Activated naive CD4-positive, alpha-beta T cell treated with anti-CD3 and anti-CD28 coated beads, Interleukin-2, amount 10 ng/mL, durations not matched to agents 7 days and 5 days (primary cell): ENCODE data around the gene AKAP13.

ENCODE experiments used
- CTCF ChIA-PET: fragments of 350-600 bp; sonication (Branson Sonifier 250); formaldehyde crosslinking; loops from one replicate; lab custom pipeline; 2021; ENCODE audit warnings: antibody characterized with exemption; lab: Charles Lee
- DNase-seq: peaks from one replicate; pipeline ENCODE4 v3.0.0-alpha.2; 2020
- H3K27ac Mint-ChIP-seq: one replicate; pipeline ENCODE4 v1.8.0; 2021; ENCODE audit warnings: mild to moderate bottlenecking, moderate library complexity, mixed read lengths
- H3K27me3 Mint-ChIP-seq: one replicate; pipeline ENCODE4 v1.8.0; 2021; ENCODE audit warnings: mild to moderate bottlenecking, mixed read lengths
- H3K36me3 Mint-ChIP-seq: one replicate; pipeline ENCODE4 v1.8.0; 2021; ENCODE audit warnings: mixed read lengths
- H3K4me1 Mint-ChIP-seq: one replicate; pipeline ENCODE4 v1.8.0; 2021; ENCODE audit warnings: mixed read lengths
- H3K4me3 Mint-ChIP-seq: one replicate; pipeline ENCODE4 v1.8.0; 2021; ENCODE audit warnings: mild to moderate bottlenecking, moderate library complexity, mixed read lengths
- H3K9me3 Mint-ChIP-seq: one replicate; pipeline ENCODE4 v1.8.0; 2021; ENCODE audit warnings: mixed read lengths

AKAP13 gene

GRCh38 chr15:85495544-85495943, 115.1 kb downstream of the AKAP13 start:
- H3K9me3 Mint-ChIP-seq = no peaks in the 10 kb centered on the region
- no peak for DNase-seq
- no peaks in the 10 kb centered on the region for H3K36me3 Mint-ChIP-seq
- H3K27ac Mint-ChIP-seq = no peak overlapping the region
- H3K4me3 Mint-ChIP-seq = no peak overlapping the region
- H3K27me3 Mint-ChIP-seq = no peaks in the 10 kb centered on the region
- H3K4me1 Mint-ChIP-seq = peaks cover 30% of the 10 kb centered on the region
- CTCF ChIA-PET = no interaction called here

- CTCF ChIA-PET = interaction anchor here (0.8 kb wide), 1 partner anchor 12 kb away, joined by 3 read pairs; no protein-coding TSS in a partner anchor
- no peak overlapping the region for H3K27ac Mint-ChIP-seq
- no peak for DNase-seq
- peaks cover 32% of the 10 kb centered on the region for H3K4me1 Mint-ChIP-seq
- no peak overlapping the region for H3K4me3 Mint-ChIP-seq
- no peaks in the 10 kb centered on the region for H3K9me3 Mint-ChIP-seq
- H3K27me3 Mint-ChIP-seq = no peaks in the 10 kb centered on the region
- H3K36me3 Mint-ChIP-seq = no peaks in the 10 kb centered on the region
Measured at GRCh38 chr15:85496151-85496550, 115.7 kb downstream of the AKAP13 start.

- H3K9me3 Mint-ChIP-seq = no peaks in the 10 kb centered on the region
- no peak overlapping the region for H3K4me3 Mint-ChIP-seq
- H3K27me3 Mint-ChIP-seq = no peaks in the 10 kb centered on the region
- CTCF ChIA-PET = interaction anchor here (0.8 to 1.5 kb wide), 2 partner anchors 13 to 201 kb away, joined by 3 read pairs; no protein-coding TSS in a partner anchor
- peaks cover 33% of the 10 kb centered on the region for H3K4me1 Mint-ChIP-seq
- no peak overlapping the region for H3K27ac Mint-ChIP-seq
- no peak for DNase-seq
- no peaks in the 10 kb centered on the region for H3K36me3 Mint-ChIP-seq
Measured at GRCh38 chr15:85496551-85497171, 116.3 kb downstream of the AKAP13 start.

GRCh38 chr15:85497172-85497569, 116.8 kb downstream of the AKAP13 start:
- Mint-ChIP-seq H3K4me3 (no peak overlapping the region), H3K27me3 (no peaks in the 10 kb centered on the region), H3K27ac (no peak overlapping the region), H3K4me1 (peaks cover 35% of the 10 kb centered on the region), H3K36me3 (no peaks in the 10 kb centered on the region), H3K9me3 (no peaks in the 10 kb centered on the region)
- no peak for DNase-seq
- CTCF ChIA-PET = interaction anchor here (0.8 to 1.5 kb wide), 3 partner anchors 9 to 201 kb away, joined by 3 read pairs; no protein-coding TSS in a partner anchor

- peaks cover 40% of the 10 kb centered on the region for H3K4me1 Mint-ChIP-seq
Measured at GRCh38 chr15:85498471-85498870, 118.1 kb downstream of the AKAP13 start.

GRCh38 chr15:85499371-85499887, 119.0 kb downstream of the AKAP13 start:
- Mint-ChIP-seq H3K4me1 (peaks cover 47% of the 10 kb centered on the region), H3K27ac (no peak overlapping the region), H3K27me3 (no peaks in the 10 kb centered on the region), H3K4me3 (no peak overlapping the region), H3K36me3 (no peaks in the 10 kb centered on the region), H3K9me3 (no peaks in the 10 kb centered on the region)
- DNase-seq = no peak
- CTCF ChIA-PET = interaction anchor here (0.6 to 1.9 kb wide), 3 partner anchors 94 to 203 kb away, joined by 3 to 5 read pairs (median 3); no protein-coding TSS in a partner anchor

More at GRCh38 chr15:85498471-85498870, 118.1 kb downstream of the AKAP13 start:
- DNase-seq = no peak
- no peaks in the 10 kb centered on the region for H3K36me3 Mint-ChIP-seq
- no peak overlapping the region for H3K4me3 Mint-ChIP-seq
- no peak overlapping the region for H3K27ac Mint-ChIP-seq
- CTCF ChIA-PET = interaction anchor here (1.1 kb wide), 1 partner anchor 8 kb away, joined by 3 read pairs; no protein-coding TSS in a partner anchor
- no peaks in the 10 kb centered on the region for H3K27me3 Mint-ChIP-seq
- no peaks in the 10 kb centered on the region for H3K9me3 Mint-ChIP-seq

GRCh38 chr15:85500060-85500708, 119.8 kb downstream of the AKAP13 start:
- no peaks in the 10 kb centered on the region for H3K27me3 Mint-ChIP-seq
- peaks cover 53% of the 10 kb centered on the region for H3K4me1 Mint-ChIP-seq
- H3K27ac Mint-ChIP-seq = no peak overlapping the region
- no peak for DNase-seq
- no peaks in the 10 kb centered on the region for H3K9me3 Mint-ChIP-seq
- CTCF ChIA-PET = interaction anchor here (1.1 to 1.9 kb wide), 3 partner anchors 86 to 204 kb away, joined by 3 to 5 read pairs (median 4); no protein-coding TSS in a partner anchor
- no peak overlapping the region for H3K4me3 Mint-ChIP-seq
- no peaks in the 10 kb centered on the region for H3K36me3 Mint-ChIP-seq

- no peak overlapping the region for H3K27ac Mint-ChIP-seq
- peaks cover 53% of the 10 kb centered on the region for H3K4me1 Mint-ChIP-seq
- CTCF ChIA-PET = interaction anchor here (1.1 to 1.9 kb wide), 2 partner anchors 87 to 204 kb away, joined by 4 to 5 read pairs; no protein-coding TSS in a partner anchor
- no peaks in the 10 kb centered on the region for H3K27me3 Mint-ChIP-seq
- no peak overlapping the region for H3K4me3 Mint-ChIP-seq
- H3K36me3 Mint-ChIP-seq = no peaks in the 10 kb centered on the region
- DNase-seq = no peak
- H3K9me3 Mint-ChIP-seq = no peaks in the 10 kb centered on the region
Measured at GRCh38 chr15:85500729-85501128, 120.3 kb downstream of the AKAP13 start.

GRCh38 chr15:85501574-85501973, 121.2 kb downstream of the AKAP13 start:
- Mint-ChIP-seq H3K36me3 (no peaks in the 10 kb centered on the region), H3K27ac (no peak overlapping the region), H3K4me3 (no peak overlapping the region), H3K27me3 (no peaks in the 10 kb centered on the region), H3K9me3 (no peaks in the 10 kb centered on the region), H3K4me1 (peaks cover 53% of the 10 kb centered on the region)
- DNase-seq = no peak
- CTCF ChIA-PET = interaction anchor here (1.0 kb wide), 1 partner anchor 8 kb away, joined by 3 read pairs; no protein-coding TSS in a partner anchor

GRCh38 chr15:85503151-85503799, 122.9 kb downstream of the AKAP13 start:
- no peak overlapping the region for H3K27ac Mint-ChIP-seq
- H3K4me3 Mint-ChIP-seq = no peak overlapping the region
- DNase-seq = no peak
- H3K36me3 Mint-ChIP-seq = no peaks in the 10 kb centered on the region
- H3K27me3 Mint-ChIP-seq = no peaks in the 10 kb centered on the region
- no peaks in the 10 kb centered on the region for H3K9me3 Mint-ChIP-seq
- H3K4me1 Mint-ChIP-seq = peaks cover 49% of the 10 kb centered on the region
- CTCF ChIA-PET = interaction anchor here (0.8 to 4.9 kb wide), 5 partner anchors 11 to 224 kb away, joined by 3 to 31 read pairs (median 5); no protein-coding TSS in a partner anchor

- CTCF ChIA-PET = interaction anchor here (0.5 to 4.9 kb wide), 16 partner anchors 13 to 215 kb away, joined by 3 to 31 read pairs (median 4); no protein-coding TSS in a partner anchor
- Mint-ChIP-seq H3K9me3 (no peaks in the 10 kb centered on the region), H3K27ac (no peak overlapping the region), H3K4me3 (no peak overlapping the region), H3K4me1 (peaks cover 34% of the 10 kb centered on the region), H3K27me3 (no peaks in the 10 kb centered on the region), H3K36me3 (no peaks in the 10 kb centered on the region)
- DNase-seq = peak; percentile 63
Measured at GRCh38 chr15:85504749-85505676, 124.6 kb downstream of the AKAP13 start.

- no peak overlapping the region for H3K27ac Mint-ChIP-seq
- CTCF ChIA-PET = interaction anchor here (3.2 to 4.9 kb wide), 2 partner anchors 15 to 210 kb away, joined by 29 to 31 read pairs; no protein-coding TSS in a partner anchor
- no peaks in the 10 kb centered on the region for H3K27me3 Mint-ChIP-seq
- no peaks in the 10 kb centered on the region for H3K36me3 Mint-ChIP-seq
- H3K9me3 Mint-ChIP-seq = no peaks in the 10 kb centered on the region
- DNase-seq = no peak
- H3K4me1 Mint-ChIP-seq = peaks cover 22% of the 10 kb centered on the region
- H3K4me3 Mint-ChIP-seq = no peak overlapping the region
Measured at GRCh38 chr15:85507114-85507513, 126.7 kb downstream of the AKAP13 start.

GRCh38 chr15:85509973-85510372, 129.6 kb downstream of the AKAP13 start:
- CTCF ChIA-PET = interaction anchor here (0.8 kb wide), 1 partner anchor 8 kb away, joined by 3 read pairs; no protein-coding TSS in a partner anchor
- H3K4me1 Mint-ChIP-seq = peaks cover 7% of the 10 kb centered on the region
- no peaks in the 10 kb centered on the region for H3K36me3 Mint-ChIP-seq
- DNase-seq = no peak
- no peaks in the 10 kb centered on the region for H3K27me3 Mint-ChIP-seq
- H3K27ac Mint-ChIP-seq = no peak overlapping the region
- H3K4me3 Mint-ChIP-seq = no peak overlapping the region
- H3K9me3 Mint-ChIP-seq = no peaks in the 10 kb centered on the region
